H9 (cell line): ENCODE results near the gene TMEM273. TPM values are rescaled to one million over a fixed set of nuclear protein-coding genes. Genes with fewer than 3 reads are reported as not detected.

Experiments
- DNase-seq: peaks from one replicate; pipeline ENCODE4 v3.0.0-alpha.2; 2017
- H2AFZ ChIP-seq: one replicate; pipeline ENCODE4 v1.6.1; 2013; ENCODE audit warnings: mild to moderate bottlenecking, low read length, control low read depth, moderate library complexity
- H2AK5ac ChIP-seq: 2 replicates; pipeline ENCODE4 v1.6.1; 2013; ENCODE audit warnings: low read length, control low read depth, mixed read lengths; ENCODE audit not compliant: insufficient read length
- H2BK120ac ChIP-seq: one replicate; pipeline ENCODE4 v1.6.1; 2013; ENCODE audit warnings: low read depth, mild to moderate bottlenecking, low read length, control low read depth, inconsistent platforms; ENCODE audit not compliant: poor library complexity, severe bottlenecking
- H2BK12ac ChIP-seq: 2 replicates; pipeline ENCODE4 v1.6.1; 2013; ENCODE audit warnings: low read length, control low read depth, mixed read lengths, low read depth; ENCODE audit not compliant: insufficient read length
- H2BK15ac ChIP-seq: 2 replicates; pipeline ENCODE4 v1.6.1; 2013; ENCODE audit warnings: low read depth, low read length, control low read depth
- H2BK20ac ChIP-seq: one replicate; pipeline ENCODE4 v1.6.1; 2013; ENCODE audit warnings: low read depth, mild to moderate bottlenecking, low read length, control low read depth, inconsistent platforms; ENCODE audit not compliant: poor library complexity, severe bottlenecking
- H2BK5ac ChIP-seq: 2 replicates; pipeline ENCODE4 v1.6.1; 2013; ENCODE audit warnings: low read length, control low read depth, mixed read lengths; ENCODE audit not compliant: insufficient read length
- H3K14ac ChIP-seq: 2 replicates; pipeline ENCODE4 v1.6.1; 2013; ENCODE audit warnings: low read length, control low read depth; ENCODE audit not compliant: insufficient read depth
- H3K18ac ChIP-seq: 2 replicates; pipeline ENCODE4 v1.6.1; 2013; ENCODE audit warnings: low read depth, mild to moderate bottlenecking, mixed read lengths, low read length, control low read depth; ENCODE audit not compliant: insufficient read length
- H3K23ac ChIP-seq: 2 replicates; pipeline ENCODE4 v1.6.1; 2013; ENCODE audit warnings: low read length, control low read depth, mixed read lengths, low read depth; ENCODE audit not compliant: insufficient read length
- H3K23me2 ChIP-seq: 2 replicates; pipeline ENCODE4 v1.6.1; 2013; ENCODE audit warnings: low read depth, mild to moderate bottlenecking, mixed read lengths, low read length, control low read depth; ENCODE audit not compliant: insufficient read length, poor library complexity, severe bottlenecking
- H3K27ac ChIP-seq: 2 replicates; pipeline ENCODE4 v1.5.1; 2013; ENCODE audit warnings: low read length, control low read depth, mixed read lengths, low read depth; ENCODE audit not compliant: insufficient read length
- H3K27me3 ChIP-seq: 2 replicates; pipeline ENCODE4 v1.6.1; 2013; ENCODE audit warnings: low read length, control low read depth, inconsistent platforms; ENCODE audit not compliant: insufficient read depth
- H3K4ac ChIP-seq: 2 replicates; pipeline ENCODE4 v1.6.1; 2013; ENCODE audit warnings: low read depth, mild to moderate bottlenecking, control low read depth, inconsistent platforms, low read length, moderate library complexity
- H3K4me1 ChIP-seq: 2 replicates; pipeline ENCODE4 v1.6.1; 2013; ENCODE audit warnings: low read length, control low read depth, inconsistent platforms; ENCODE audit not compliant: insufficient read depth
- H3K4me2 ChIP-seq: 2 replicates; pipeline ENCODE4 v1.6.1; 2013; ENCODE audit warnings: low read length, control low read depth, mixed read lengths; ENCODE audit not compliant: insufficient read length, insufficient read depth
- H3K56ac ChIP-seq: 2 replicates; pipeline ENCODE4 v1.6.1; 2013; ENCODE audit warnings: low read depth, mild to moderate bottlenecking, mixed read lengths, low read length, control low read depth; ENCODE audit not compliant: insufficient read length
- H3K79me1 ChIP-seq: 2 replicates; pipeline ENCODE4 v1.6.1; 2013; ENCODE audit warnings: low read depth, mild to moderate bottlenecking, moderate library complexity, low read length, control low read depth, inconsistent platforms; ENCODE audit not compliant: insufficient read depth, poor library complexity, severe bottlenecking
- H3K79me2 ChIP-seq: 2 replicates; pipeline ENCODE4 v1.6.1; 2013; ENCODE audit warnings: low read length, control low read depth, inconsistent platforms; ENCODE audit not compliant: insufficient read depth
- H3K9ac ChIP-seq: 2 replicates; pipeline ENCODE4 v1.6.1; 2013; ENCODE audit warnings: low read length, control low read depth, mixed read lengths; ENCODE audit not compliant: insufficient read length; ENCODE audit errors: extremely low read depth
- H3K9me3 ChIP-seq: one replicate; pipeline ENCODE4 v1.6.1; 2013; ENCODE audit warnings: low read depth, low read length, inconsistent platforms; ENCODE audit not compliant: control insufficient read depth
- H3T11ph ChIP-seq: one replicate; pipeline ENCODE4 v1.6.1; 2013; ENCODE audit warnings: mild to moderate bottlenecking, low read length, control low read depth, inconsistent platforms
- H4K20me1 ChIP-seq: one replicate; pipeline ENCODE4 v1.6.1; 2013; ENCODE audit not compliant: control insufficient read depth, insufficient read length, insufficient read depth
- H4K5ac ChIP-seq: 2 replicates; pipeline ENCODE4 v1.6.1; 2013; ENCODE audit warnings: low read depth, mild to moderate bottlenecking, mixed read lengths, low read length, control low read depth; ENCODE audit not compliant: insufficient read length
- H4K8ac ChIP-seq: replicated peaks from 2 replicates; pipeline ENCODE4 v1.6.1; 2013; ENCODE audit warnings: low read length, control low read depth, mixed read lengths, low read depth; ENCODE audit not compliant: insufficient read length
- H4K91ac ChIP-seq: 2 replicates; pipeline ENCODE4 v1.6.1; 2013; ENCODE audit warnings: low read depth, mild to moderate bottlenecking, moderate library complexity, mixed read lengths, low read length, control low read depth; ENCODE audit not compliant: insufficient read length
- H3K27ac Mint-ChIP-seq, 3 experiments: 2 replicates in 2 of 3; 3 replicates in 1 of 3; pipeline ENCODE4 v1.8.0; 2020 to 2021; ENCODE audit warnings: mixed read lengths in 3 of 3, mild to moderate bottlenecking in 1 of 3, moderate library complexity in 1 of 3
- H3K27me3 Mint-ChIP-seq: 2 replicates; pipeline ENCODE4 v1.8.0; 2021; ENCODE audit warnings: low read depth, mild to moderate bottlenecking, moderate library complexity, mixed read lengths
- H3K36me3 Mint-ChIP-seq, 3 experiments: 2 replicates in 2 of 3; 3 replicates in 1 of 3; pipeline ENCODE4 v1.8.0; 2020 to 2021; ENCODE audit warnings: low read depth in 3 of 3, mixed read lengths in 3 of 3; ENCODE audit not compliant: insufficient read depth in 1 of 3
- H3K4me1 Mint-ChIP-seq, 2 experiments: 2 replicates each; pipeline ENCODE4 v1.8.0; 2020; ENCODE audit warnings: mixed read lengths in 2 of 2
- H3K4me3 Mint-ChIP-seq, 2 experiments: 2 replicates in 1 of 2; 3 replicates in 1 of 2; pipeline ENCODE4 v1.8.0; 2020 to 2021; ENCODE audit warnings: mild to moderate bottlenecking in 2 of 2, mixed read lengths in 2 of 2, moderate library complexity in 1 of 2
- H3K9me3 Mint-ChIP-seq, 2 experiments: 2 replicates in 1 of 2; 3 replicates in 1 of 2; pipeline ENCODE4 v1.8.0; 2020; ENCODE audit warnings: mild to moderate bottlenecking in 2 of 2, mixed read lengths in 2 of 2, moderate library complexity in 1 of 2
- CTCF ChIP-seq: fragments of 200-600 bp; sonication (generic); conservative IDR thresholded peaks from 3 replicates; pipeline ENCODE4 v1.8.0; 2021; ENCODE audit warnings: antibody characterized with exemption, mild to moderate bottlenecking
- WGBS: extraction: QIAGEN DNeasy Blood & Tissue Kit; methylation state at CpG from one replicate; pipeline ENCODE4 v1.1.7; 2013; ENCODE audit warnings: missing lambda C conversion rate, low lambda C conversion rate, mixed read lengths; ENCODE audit not compliant: insufficient read length; ENCODE audit errors: extremely low coverage; 5-methylcytosine and 5-hydroxymethylcytosine counted together
- total RNA-seq: library from RNA; stranded (reverse); gene quantifications from 2 replicates; pipeline ENCODE4 v1.2.1, GENCODE V29; 2021

Gene TMEM273
- total RNA-seq, 1 experiment from 2014 or later, result not detected

- H4K5ac ChIP-seq, result no peak overlapping the region
- no peak overlapping the region for H3K4me2 ChIP-seq
- no peak overlapping the region for H3T11ph ChIP-seq
- H3K23ac ChIP-seq, result no peak overlapping the region
- no peak overlapping the region for H3K9ac ChIP-seq
- H3K9me3 ChIP-seq, result no peaks in the 10 kb centered on the region
- no peak overlapping the region for H2BK15ac ChIP-seq
- H3K56ac ChIP-seq, result no peak overlapping the region
- H3K4me1 ChIP-seq, result no peaks in the 10 kb centered on the region
- WGBS, result no CpG with 5 or more reads among the region's 4 CpGs
- H3K27me3 ChIP-seq, result no peaks in the 10 kb centered on the region
- H4K8ac ChIP-seq, result no peak overlapping the region
- no peak overlapping the region; a peak in 1 of 7 replicates for H3K27ac Mint-ChIP-seq
- H2BK12ac ChIP-seq, result no peak overlapping the region
- H3K4me3 Mint-ChIP-seq, result no peak overlapping the region
- no peak overlapping the region for H3K18ac ChIP-seq
- no peaks in the 10 kb centered on the region for H3K79me1 ChIP-seq
- H2BK20ac ChIP-seq, result no peak overlapping the region
- H2BK120ac ChIP-seq, result no peak overlapping the region
- H3K14ac ChIP-seq, result no peak overlapping the region
- no peak for TF ChIP-seq CTCF
- H3K4ac ChIP-seq, result no peak overlapping the region
- no peaks in the 10 kb centered on the region; a peak in 1 of 7 replicates for H3K36me3 Mint-ChIP-seq
- H3K79me2 ChIP-seq, result no peaks in the 10 kb centered on the region
- H2AFZ ChIP-seq, result no peak overlapping the region
- no peak for DNase-seq
- no peak overlapping the region for H3K27ac ChIP-seq
- no peak overlapping the region for H4K91ac ChIP-seq
- H2AK5ac ChIP-seq, result no peak overlapping the region
- H3K4me1 Mint-ChIP-seq, result peaks cover 3% of the 10 kb centered on the region in 2 experiments; a peak in 2 of 4 replicates
- no peak overlapping the region for H2BK5ac ChIP-seq
- H3K9me3 Mint-ChIP-seq, result no peaks in the 10 kb centered on the region
- no peaks in the 10 kb centered on the region for H3K23me2 ChIP-seq
- H4K20me1 ChIP-seq, result no peaks in the 10 kb centered on the region
- peaks cover 2% of the 10 kb centered on the region; the same call in 1 of the 2 replicates for H3K27me3 Mint-ChIP-seq
These were observed 83.1 kb downstream of the TMEM273 start for GRCh38 chr10:49105076-49105475.

Other genes with a start within 250 kb of the TMEM273 start
- gene LRRC18, start 248.6 kb downstream of the TMEM273 start, total RNA-seq, result not detected in 2 replicates
- gene VSTM4, start 72.9 kb downstream of the TMEM273 start, total RNA-seq, result 0.35 and 0.44 TPM in 2 replicates
- gene FAM170B, start 54.4 kb downstream of the TMEM273 start, total RNA-seq, result not detected in 2 replicates
- gene C10orf71, start 110.8 kb upstream of the TMEM273 start, total RNA-seq, result not detected in 2 replicates
- gene DRGX, start 207.7 kb upstream of the TMEM273 start, total RNA-seq, result not detected in 2 replicates